Raji (cell line): ENCODE measurements around the gene DNER.

Experiments
- POLR2A ChIP-seq: IDR thresholded peaks from 2 replicates; pipeline ENCODE4 v1.6.1; 2011; ENCODE audit warnings: low read depth, low read length, control low read depth; ENCODE audit not compliant: insufficient read depth

The DNER gene

DNA sequence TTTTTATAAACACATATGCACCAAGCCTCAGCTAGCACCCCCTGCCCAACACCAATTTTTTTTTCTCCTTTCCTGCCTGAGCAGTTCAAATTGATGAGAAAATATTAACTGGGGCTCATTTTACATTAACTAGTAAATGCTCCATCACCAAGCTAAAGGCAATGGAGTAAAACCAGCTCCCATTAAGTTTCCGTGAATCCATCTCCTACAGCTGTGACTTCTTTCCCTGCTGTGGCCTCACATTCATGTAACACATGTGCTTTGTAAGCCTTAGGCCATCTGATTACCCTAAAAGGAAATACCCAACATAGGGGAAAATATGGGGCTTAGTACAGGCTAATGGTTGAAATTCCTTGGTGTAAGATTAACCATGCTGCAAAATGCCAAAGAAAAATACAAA lies 60.8 kb downstream of the DNER start:
- TF ChIP-seq POLR2A = no peak

DNA sequence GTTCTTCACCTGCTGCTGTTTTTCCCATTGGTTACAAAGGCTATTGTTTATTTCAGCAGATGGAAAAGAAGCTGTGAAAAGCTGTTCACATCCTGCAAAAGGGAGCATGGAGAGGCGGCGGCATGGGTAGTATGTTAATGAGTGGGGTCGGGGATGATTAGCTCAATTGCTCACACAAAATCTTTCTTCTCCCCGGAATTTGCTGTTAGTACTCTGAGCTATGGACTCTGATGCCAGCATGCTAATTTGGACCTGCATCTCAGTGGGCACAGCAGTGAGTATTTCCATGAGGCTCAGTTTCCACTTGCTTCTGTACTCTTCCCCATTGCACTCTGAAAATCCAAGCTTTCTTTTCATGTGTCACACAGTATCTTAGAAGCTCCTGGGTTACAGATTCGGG lies 61.6 kb downstream of the DNER start:
- no peak for TF ChIP-seq POLR2A

DNA sequence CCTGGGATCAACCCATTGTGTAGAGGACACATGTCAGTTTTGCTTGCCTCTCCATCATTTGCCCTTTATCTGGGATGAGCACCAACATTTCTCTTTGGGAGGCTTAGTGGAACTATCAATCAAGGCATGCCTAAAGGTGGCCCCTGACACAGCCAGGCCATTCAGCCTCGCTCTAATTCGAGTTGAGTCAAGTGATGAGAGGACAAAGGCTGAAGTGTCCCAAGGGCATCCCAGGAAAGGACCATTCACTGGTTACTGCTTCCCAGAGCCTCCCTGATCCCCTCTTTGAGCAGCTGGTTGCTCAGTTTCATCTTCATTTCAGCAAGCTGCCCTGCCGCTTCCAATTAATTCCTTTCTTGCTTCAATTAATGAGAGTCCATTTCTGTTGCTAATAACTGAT lies 63.5 kb downstream of the DNER start:
- no peak for TF ChIP-seq POLR2A

DNA sequence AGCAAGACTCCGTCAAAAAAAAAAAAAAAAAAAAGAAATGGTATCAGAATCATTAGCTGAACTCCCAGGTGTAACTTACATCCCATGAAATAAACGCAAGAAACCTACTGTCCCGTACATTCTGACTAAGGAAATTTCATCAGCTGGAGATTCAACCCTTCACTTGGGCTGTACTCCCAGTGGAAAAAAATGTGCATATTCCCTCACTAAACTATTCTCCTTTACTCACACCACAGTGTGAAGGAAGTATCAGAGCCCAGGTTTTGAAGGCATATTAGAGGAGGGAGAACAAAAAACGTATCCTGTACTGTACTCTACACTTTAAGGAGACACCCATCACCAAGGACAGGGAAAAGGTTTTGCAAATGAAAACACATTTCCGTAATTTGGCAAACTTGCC lies 64.3 kb downstream of the DNER start:
- no peak for TF ChIP-seq POLR2A

DNA sequence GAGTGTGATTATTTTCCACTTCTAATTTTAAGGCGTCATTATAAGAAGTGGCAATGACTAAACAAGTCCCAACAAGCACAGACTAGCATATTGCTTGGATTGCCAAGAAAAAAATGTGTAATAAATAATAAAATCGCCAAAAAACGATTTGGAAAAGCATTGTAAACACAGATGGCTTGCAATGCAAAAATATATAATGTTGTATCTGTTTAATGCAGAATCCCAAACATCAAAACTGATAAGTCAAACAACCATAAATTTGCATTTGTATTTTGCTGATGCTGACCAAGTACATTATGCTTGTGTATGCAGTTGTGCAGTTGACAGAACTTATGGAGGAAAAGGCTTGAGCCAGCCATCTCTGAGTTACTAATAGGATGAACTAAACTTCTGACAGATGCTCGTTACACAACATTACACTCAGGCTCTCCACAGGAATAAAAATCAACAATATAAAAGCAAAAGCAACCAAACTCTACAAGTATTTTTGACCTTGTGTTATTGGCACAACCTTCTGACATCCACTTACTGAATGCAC lies 68.1 kb downstream of the DNER start:
- TF ChIP-seq POLR2A = no peak

DNA sequence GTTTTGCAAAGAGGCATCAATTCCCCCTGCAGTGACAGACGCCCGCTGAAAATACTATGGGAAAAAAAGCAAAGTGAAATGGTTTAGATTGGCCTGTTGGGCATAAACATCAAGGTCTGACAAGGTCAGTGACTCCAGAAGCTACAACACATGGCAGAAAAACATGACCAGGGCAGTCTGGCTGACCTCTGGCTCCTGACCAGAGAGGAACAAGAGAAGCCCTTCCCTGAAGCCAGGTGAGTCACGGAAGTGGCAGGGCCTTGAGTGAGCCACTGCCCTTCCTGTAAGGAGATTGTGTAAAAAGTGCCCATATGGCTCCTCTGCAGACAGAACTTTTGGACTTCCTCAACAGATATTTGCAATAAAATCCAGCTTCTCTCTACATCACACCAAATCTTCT lies 72.0 kb downstream of the DNER start:
- TF ChIP-seq POLR2A = no peak

DNA sequence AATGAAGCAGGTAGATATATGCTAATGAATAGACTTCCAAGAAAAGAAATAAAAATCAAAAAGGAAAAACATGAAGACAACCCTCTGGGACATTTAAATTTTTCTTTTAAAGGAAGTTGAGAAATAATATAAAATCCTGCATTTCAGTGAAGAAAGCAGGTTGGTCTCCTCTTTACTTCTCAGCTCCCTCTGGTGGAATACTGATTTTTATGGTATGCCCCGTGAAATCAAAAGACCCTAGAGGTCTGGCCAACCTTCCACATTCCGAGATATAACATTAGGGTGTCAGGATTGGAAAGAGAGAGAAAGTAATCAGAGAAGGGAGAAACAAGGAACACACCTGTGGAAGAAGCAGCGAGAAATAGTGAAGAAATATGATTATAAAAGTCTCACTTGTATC lies 72.7 kb downstream of the DNER start:
- no peak for TF ChIP-seq POLR2A

DNA sequence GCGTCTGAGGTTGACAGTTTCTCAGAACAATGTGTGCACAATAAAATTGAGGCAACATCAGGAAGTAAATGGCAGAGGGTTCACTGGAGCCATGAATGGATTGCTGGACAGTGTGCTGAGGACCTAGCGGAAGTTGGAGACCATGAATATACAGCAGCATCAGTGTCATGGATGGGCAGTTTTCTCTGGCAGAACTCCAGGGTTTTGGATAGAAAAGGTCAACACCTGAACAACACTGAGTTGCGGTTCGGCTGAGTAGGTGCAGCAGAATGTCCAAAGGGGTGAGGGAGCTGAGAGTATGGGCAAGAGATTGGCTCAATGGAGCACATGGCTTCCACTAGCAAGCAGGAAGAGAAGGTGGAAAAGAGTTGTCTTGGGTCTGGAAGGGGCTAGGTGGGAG lies 73.7 kb downstream of the DNER start:
- no peak for TF ChIP-seq POLR2A

DNA sequence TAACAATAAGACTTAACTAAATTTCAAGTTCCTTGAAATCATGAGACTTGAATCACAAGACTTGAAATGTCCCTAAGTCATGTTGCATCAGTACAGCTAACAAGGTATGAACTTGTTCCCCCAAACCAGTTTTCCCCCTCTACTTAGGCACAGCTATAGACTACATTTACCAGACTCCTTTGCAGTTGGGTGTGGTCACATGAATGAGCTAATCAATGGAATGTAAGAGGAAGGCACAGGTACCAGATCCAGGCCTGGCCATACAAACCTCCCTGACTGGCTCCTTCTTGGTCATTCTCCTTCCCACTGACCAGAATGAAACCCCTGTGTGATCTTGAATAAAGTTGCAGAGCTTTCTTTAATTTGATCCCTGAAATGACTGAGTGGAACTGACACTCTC lies 77.8 kb downstream of the DNER start:
- TF ChIP-seq POLR2A = no peak

DNA sequence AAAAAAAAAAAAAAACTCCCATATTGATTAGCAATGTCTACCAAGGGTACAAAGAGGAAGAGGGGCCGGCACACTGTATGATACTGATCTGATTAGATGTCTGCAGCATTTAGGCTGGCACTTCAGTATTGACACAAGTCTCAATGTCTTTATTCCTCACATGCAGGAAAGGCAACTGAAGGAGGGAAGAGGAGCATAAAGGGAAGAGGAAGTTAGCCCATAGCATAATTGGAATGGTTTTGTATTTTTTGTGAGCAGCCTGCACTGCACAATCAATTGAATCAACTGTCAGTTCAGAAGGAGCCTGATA lies 79.0 kb downstream of the DNER start:
- no peak for TF ChIP-seq POLR2A

DNA sequence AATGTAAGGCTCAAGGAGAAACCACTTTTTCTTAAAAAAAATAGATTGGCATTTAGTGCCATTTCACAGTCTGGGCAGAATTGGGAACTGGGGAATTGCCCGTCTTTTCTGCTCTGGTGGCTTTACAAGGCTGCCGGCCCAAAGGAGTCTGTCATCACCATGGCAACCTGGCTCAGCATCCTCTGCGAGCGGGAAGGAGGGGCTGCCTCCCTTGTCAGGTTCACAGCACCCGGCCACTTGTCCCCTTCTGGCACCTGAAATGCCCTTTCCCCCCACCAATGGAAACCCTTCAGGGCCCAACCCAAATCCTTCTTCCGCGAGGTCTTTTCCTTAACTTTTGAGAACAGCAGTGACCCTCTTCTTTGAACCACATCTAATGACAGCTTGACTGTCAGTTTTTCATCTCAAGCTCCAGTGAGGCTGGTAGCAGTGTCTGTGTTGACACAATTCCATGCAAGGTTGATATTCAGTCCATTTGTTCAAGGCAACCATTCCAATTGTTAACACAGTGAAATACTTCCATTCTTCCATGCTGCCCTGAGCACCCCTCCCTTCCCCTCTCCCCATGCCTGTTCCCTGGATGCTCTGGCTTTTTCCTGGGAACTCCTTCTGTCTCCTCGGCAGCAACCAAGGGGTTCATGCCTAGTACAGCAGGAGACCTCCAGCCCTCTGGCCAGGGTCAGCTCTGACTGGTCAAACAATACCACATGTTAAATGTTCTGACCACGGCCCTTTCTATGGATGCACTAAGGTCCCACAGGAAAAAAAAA lies 79.6 kb downstream of the DNER start:
- TF ChIP-seq POLR2A = no peak

DNA sequence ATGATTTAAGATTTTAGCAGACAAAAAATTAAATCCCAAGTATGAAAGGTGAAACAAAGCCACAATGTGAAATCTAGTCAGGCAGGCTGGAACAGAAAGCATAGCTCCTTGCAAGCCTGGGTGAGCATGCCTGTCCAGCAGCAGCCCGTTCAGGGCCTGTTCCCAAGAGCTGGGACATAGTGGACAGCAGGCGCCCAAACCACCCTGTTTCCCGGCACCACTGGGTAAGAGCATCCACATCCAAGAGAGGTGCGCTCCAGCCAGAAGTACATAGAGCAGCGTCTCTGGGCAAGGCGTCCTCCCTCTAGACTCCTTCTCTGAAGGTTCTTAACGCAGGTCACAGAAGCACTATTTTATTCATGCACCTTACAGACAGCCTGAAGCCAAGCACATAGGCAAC lies 80.8 kb downstream of the DNER start:
- no peak for TF ChIP-seq POLR2A

DNA sequence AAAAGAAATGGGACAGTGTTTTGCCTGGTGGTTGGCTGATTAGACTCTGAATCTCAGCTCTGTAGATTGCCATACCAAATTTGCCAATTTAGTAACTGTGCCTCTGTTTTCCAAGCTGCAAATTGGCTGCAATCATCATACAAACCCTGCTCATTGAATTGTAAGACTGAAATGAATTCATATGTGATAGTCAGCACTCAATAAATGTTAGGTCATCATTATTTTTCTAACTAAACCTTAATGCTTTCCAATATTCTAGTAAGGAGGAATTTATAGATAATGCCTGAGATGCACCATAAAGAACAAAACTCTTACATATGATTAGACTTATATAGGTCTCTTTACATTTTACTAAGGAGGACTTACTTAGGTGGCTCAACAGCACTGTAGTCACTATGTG lies 85.3 kb downstream of the DNER start:
- TF ChIP-seq POLR2A = no peak

DNA sequence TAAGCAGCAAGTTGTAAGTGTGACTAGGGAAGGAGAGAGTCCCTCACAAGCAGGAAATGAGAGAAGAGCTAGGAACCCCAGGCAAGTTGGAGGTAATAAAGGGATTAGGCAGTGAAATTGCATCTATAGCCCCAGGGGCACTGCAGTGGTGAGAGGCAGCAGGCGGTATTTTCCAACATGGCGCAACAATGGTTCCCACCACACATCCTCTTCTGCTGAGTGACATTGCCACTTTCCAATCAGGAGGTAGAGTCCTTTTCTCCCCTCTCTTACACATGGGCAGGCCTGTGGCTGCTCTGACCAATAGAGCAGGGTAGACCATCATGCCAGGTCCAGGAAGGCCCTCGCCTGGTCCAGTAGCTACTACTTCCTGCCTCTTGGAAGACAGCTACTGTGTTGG lies 86.6 kb downstream of the DNER start:
- TF ChIP-seq POLR2A = no peak

DNA sequence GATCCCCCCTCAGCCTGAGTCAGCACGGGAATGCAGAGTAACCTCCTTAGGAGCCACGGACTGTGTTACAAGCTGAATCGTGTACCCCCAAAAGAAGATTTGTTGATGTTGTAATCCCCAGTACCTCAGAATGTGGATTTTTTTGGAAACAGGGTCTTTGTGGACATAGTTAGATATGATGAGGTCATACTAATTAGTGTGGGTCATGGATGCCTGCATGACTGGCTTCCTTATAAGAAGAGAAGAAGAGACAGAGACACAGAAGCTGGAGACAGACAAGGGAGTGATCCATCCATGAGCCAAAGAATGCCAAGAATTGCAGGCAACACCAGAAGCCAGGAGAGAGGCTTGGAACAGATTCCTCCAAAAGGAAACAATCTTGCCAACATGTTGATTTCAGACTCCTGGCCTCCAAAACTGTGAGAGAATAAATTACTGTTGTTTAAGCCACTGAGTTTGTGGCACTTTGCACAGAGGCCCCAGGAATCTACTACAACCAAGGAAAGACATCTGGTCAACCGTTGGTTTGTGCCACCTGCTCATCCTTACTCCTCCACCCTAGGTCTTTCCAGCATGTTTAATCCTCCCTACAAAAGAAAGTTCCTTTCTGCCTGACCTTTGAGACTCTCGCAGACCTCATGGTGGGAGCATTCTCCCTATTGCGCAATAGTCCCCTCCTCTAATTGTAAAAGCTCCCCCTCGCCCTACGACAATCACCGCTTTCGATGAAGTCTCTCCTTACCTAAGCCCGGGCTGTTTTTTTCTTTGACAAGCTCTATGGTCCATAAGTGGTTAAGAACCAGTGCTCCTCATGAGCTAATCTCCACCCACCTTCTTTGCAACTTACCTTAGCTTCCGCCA lies 91.6 kb downstream of the DNER start:
- no peak for TF ChIP-seq POLR2A

DNA sequence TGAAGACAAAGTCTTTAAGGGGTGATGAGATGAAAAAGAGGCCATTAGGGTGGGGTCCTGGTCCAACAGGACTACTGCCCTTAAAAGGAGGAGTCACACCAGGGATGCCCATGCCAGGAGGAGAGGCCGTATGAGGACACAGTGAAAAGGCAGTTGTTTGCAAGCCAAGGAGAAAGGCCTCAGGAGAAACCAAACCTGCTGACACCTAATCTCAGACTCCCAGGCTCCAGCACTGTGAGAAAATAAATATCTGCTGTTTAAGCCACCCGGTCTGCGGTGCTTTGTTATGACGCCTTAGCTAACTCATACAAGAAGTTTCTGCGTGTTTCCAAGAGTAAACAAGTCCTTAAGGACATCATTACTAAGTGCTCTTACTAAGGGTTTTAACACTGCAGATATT lies 93.6 kb downstream of the DNER start:
- TF ChIP-seq POLR2A = no peak
